ENCODE data around the gene RCC1.
A peak's percentile ranks its signal among the peaks of the same experiment; 100 is the strongest.

The RCC1 gene

GRCh38 chr1:28507646-28508434 lies 2.0 kb downstream of the RCC1 start:
- Histone ChIP-seq H3K4me2 (ENCODE audit: low read length) (peak overlapping the region; percentile 88), H3K27ac (ENCODE audit: low read depth, low read length) (peak overlapping the region; percentile 93), H3F3A (ENCODE audit: control insufficient read depth, insufficient read depth) (peaks cover 86% of the 10 kb centered on the region), H3K36me3 (ENCODE audit: control insufficient read depth, low read length) (peaks cover 73% of the 10 kb centered on the region), H3K27me3 (ENCODE audit: control insufficient read depth, low read length) (no peaks in the 10 kb centered on the region; the same call in 1 of the 2 replicates), H3K79me2 (ENCODE audit: control insufficient read depth, low read length) (peaks cover 47% of the 10 kb centered on the region), H3K4me1 (ENCODE audit: control insufficient read depth, low read length) (peaks cover 61% of the 10 kb centered on the region), H4K20me1 (ENCODE audit: control insufficient read depth, insufficient read depth, low read depth, low read length) (no peaks in the 10 kb centered on the region), H3K9me3 (ENCODE audit: control insufficient read depth, insufficient read depth, low read length) (no peaks in the 10 kb centered on the region), H3K9me2 (replicated peaks; ENCODE audit: control insufficient read depth, low read length) (no peaks in the 10 kb centered on the region), H3K4me3 (ENCODE audit: low read length) (peak overlapping the region; percentile 97)
- TF ChIP-seq EZH2phosphoT487 (IDR thresholded peaks at IDR 0.05; ENCODE audit: borderline replicate concordance, low read length), result no peak
- no peak for TF ChIP-seq CTCF (IDR thresholded peaks at IDR 0.05; ENCODE audit: low read depth, low read length, poor library complexity, severe bottlenecking)

- Histone ChIP-seq H3K27me3 (ENCODE audit: control insufficient read depth, low read length) (no peaks in the 10 kb centered on the region; the same call in 1 of the 2 replicates), H3F3A (ENCODE audit: control insufficient read depth, insufficient read depth) (peaks cover 85% of the 10 kb centered on the region), H3K9me2 (replicated peaks; ENCODE audit: control insufficient read depth, low read length) (no peaks in the 10 kb centered on the region), H3K79me2 (ENCODE audit: control insufficient read depth, low read length) (peaks cover 47% of the 10 kb centered on the region), H3K4me1 (ENCODE audit: control insufficient read depth, low read length) (peaks cover 66% of the 10 kb centered on the region), H3K36me3 (ENCODE audit: control insufficient read depth, low read length) (peaks cover 78% of the 10 kb centered on the region), H3K4me3 (ENCODE audit: low read length) (peak overlapping the region; percentile 97), H3K4me2 (ENCODE audit: low read length) (peak overlapping the region; percentile 88), H3K27ac (ENCODE audit: low read depth, low read length) (peak overlapping the region; percentile 93), H4K20me1 (ENCODE audit: control insufficient read depth, insufficient read depth, low read depth, low read length) (no peaks in the 10 kb centered on the region), H3K9me3 (ENCODE audit: control insufficient read depth, insufficient read depth, low read length) (no peaks in the 10 kb centered on the region)
- TF ChIP-seq CTCF (IDR thresholded peaks at IDR 0.05; ENCODE audit: low read depth, low read length, poor library complexity, severe bottlenecking) (no peak), EZH2phosphoT487 (IDR thresholded peaks at IDR 0.05; ENCODE audit: borderline replicate concordance, low read length) (no peak)
These were observed 2.6 kb downstream of the RCC1 start for GRCh38 chr1:28508435-28508754.

GRCh38 chr1:28509705-28510272 lies 3.9 kb downstream of the RCC1 start:
- Histone ChIP-seq H3K36me3 (ENCODE audit: control insufficient read depth, low read length) (peaks cover 83% of the 10 kb centered on the region), H3K9me2 (replicated peaks; ENCODE audit: control insufficient read depth, low read length) (no peaks in the 10 kb centered on the region), H3F3A (ENCODE audit: control insufficient read depth, insufficient read depth) (peaks cover 89% of the 10 kb centered on the region), H3K4me3 (ENCODE audit: low read length) (peak overlapping the region; percentile 97), H4K20me1 (ENCODE audit: control insufficient read depth, insufficient read depth, low read depth, low read length) (no peaks in the 10 kb centered on the region), H3K4me2 (ENCODE audit: low read length) (peak overlapping the region; percentile 88), H3K9me3 (ENCODE audit: control insufficient read depth, insufficient read depth, low read length) (no peaks in the 10 kb centered on the region), H3K27me3 (ENCODE audit: control insufficient read depth, low read length) (no peaks in the 10 kb centered on the region; the same call in 1 of the 2 replicates), H3K4me1 (ENCODE audit: control insufficient read depth, low read length) (peaks cover 63% of the 10 kb centered on the region), H3K27ac (ENCODE audit: low read depth, low read length) (peak overlapping the region; percentile 93), H3K79me2 (ENCODE audit: control insufficient read depth, low read length) (peaks cover 47% of the 10 kb centered on the region)
- TF ChIP-seq CTCF (IDR thresholded peaks at IDR 0.05; ENCODE audit: low read depth, low read length, poor library complexity, severe bottlenecking), result no peak

All from DOHH2 (cell line).